GM19351 (cell line): Measurements from ENCODE around the gene DMAP1.
"Not testable (repeated sequence)": the region's sequence is repeated elsewhere in the genome, so short reads cannot be mapped to it uniquely, and the experiment has no call there.

ENCODE experiments used
- ATAC-seq: cut with Tn5 transposase; IDR thresholded peaks from one replicate; pipeline ENCODE4 v1.9.1; 2021; ENCODE audit warnings: mild to moderate bottlenecking, moderate library complexity; ENCODE audit not compliant: unreplicated experiment

DMAP1 gene, protein sequence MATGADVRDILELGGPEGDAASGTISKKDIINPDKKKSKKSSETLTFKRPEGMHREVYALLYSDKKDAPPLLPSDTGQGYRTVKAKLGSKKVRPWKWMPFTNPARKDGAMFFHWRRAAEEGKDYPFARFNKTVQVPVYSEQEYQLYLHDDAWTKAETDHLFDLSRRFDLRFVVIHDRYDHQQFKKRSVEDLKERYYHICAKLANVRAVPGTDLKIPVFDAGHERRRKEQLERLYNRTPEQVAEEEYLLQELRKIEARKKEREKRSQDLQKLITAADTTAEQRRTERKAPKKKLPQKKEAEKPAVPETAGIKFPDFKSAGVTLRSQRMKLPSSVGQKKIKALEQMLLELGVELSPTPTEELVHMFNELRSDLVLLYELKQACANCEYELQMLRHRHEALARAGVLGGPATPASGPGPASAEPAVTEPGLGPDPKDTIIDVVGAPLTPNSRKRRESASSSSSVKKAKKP

DNA sequence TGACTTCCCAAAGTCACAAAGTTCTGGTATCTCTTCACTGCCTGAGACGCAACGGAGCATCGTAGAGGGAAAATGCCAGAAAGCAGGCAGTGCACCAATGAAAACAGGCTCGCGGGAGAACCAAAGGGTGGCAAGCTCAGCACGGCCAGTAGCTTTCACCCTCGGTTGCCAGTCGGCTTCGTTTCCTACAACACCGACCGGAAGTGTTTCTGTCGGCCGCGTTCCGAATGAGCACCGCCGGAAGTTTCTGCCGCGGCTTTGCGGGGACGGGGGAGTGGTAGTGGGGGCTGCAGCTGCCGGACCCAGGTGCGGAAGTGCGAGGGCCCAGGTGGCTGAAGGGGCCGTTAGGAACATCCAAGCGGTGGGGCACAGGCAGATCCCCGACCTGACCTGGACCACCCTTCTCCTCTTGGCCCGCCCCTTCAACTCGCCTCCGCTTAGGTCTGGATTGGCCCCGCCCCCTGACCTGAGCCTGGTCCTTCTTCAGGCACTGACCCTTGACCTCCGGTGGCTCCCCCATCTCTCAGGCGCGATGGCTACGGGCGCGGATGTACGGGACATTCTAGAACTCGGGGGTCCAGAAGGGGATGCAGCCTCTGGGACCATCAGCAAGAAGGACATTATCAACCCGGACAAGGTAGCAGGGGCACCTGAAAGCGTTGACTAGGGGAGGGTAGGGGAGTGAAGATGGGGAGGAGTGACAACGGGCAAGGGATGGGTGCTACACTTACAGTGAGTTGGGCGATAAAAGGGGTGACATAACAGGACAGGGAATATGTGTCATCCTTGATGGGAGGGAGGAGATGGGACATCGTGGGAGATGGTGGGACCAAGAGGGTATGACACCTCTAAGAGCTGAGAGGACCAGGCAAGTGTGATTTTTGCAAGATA, at the start of gene DMAP1:
TSS of gene DMAP1 (plus strand) at position 250 of the 891 bp plus-strand sequence. CDS start at position 533, 283 bp downstream.
- peak; percentile 72 for ATAC-seq

DNA sequence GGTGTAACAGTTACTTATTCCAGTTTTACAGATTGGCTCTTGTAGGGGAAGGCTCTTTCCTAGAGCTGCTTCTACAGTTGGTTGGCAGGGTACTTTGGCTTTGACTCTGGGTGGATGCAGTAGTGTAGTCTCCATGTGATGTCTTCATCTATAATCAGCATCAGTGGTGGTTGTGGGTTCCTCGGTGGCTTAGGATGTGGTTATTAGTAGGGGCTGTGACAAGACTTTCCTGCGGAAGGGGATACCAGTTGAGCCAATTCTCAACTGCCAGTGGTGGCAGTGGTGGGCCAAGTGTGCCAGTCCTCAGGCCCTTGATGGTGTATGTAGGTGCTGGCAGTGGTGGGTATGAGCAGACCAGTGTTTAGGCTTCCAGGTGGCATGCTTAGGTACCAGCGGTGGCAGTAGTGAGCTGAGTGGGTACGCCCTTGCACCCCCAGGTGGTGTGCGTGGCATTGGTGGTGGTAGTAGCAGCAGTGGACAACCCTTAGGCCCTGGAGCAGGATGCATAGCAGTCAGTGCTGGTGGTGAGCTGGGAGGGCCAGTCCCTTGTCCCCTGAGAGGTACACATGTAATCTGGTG, 44.7 kb upstream of the DMAP1 start:
- ATAC-seq = no peak

DNA sequence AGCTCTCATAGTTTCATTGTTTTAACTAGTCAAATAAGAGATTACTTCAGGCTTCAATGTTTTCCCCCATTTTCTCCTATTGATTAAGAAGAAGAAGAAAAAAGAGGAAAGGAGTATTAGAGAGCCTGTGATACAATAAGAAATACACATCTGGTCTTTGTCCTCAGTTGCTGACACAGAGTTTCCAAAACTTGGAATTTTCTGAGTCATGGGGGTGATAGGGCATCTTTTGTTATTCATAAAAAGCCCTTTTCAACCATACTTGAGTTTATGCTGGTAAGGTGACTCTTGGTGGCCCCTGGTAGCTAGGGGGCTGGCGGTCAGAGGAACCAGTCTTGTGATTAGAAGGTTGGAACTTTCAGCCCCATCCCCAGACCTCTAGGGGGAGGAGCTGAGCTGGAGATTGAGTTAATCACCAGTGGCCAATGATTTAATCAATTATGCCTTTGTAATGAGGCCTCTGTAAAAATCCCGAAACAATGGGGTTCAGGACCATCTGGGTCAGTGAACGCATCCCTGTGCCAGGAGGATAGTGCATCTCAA, 42.9 kb upstream of the DMAP1 start:
- ATAC-seq = no peak

DNA sequence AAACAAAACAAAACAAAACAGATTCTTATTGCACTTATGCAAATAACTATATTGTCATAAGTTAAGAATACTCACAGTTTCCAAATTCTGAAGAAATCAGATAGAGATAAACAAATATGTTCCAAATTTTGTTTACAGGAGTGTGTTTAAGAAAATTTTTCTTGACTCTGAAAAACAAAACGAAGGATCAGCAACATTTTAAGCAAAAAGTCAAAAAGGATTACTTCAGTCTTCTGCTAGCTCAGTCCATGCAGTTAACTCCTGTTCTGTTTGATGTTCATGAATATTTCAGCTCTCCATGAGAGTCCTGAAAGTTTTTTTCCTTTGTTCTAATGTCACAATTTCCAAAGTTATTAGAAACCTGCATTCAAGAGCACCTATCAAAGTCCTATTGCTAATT, 38.6 kb upstream of the DMAP1 start:
- no peak for ATAC-seq

DNA sequence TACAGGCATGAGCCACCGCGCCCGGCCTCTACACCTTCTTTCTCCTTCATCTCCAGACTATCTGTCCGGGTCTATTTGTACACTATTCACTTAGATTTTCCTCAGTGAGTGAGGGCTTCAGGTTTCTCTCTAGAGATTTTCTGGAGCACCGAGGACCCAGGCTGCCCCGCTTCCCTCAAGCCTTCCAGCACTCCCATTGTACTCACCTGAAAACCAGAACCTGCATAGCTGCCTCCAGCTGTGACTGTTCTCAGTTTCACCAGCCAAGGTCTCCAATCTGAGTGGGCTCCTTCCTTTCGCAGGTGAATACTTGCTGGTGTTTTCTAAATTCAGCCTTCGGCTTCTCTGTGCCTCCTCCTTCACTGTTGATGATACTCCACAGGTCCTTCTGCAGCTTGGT, 12.9 kb upstream of the DMAP1 start:
- ATAC-seq = no peak

DNA sequence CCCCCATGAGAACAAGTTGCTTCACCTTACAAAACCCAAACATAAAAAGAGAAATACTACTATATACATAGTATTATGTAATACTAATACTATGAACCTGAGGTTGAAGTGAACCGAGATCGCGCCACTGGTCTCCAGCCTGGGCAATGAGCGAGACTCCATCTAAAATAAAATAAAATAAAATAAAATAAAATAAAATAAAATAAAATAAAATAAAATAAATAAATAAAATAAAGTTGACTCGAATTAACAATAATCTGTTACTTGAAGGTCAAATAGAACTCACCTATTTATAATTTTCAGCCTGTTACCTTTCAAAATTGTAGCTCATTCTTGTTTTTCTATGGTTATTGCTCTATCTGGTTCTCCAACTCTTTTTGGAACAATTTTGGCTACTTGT, 6.7 kb upstream of the DMAP1 start:
- ATAC-seq = not testable (repeated sequence)

DNA sequence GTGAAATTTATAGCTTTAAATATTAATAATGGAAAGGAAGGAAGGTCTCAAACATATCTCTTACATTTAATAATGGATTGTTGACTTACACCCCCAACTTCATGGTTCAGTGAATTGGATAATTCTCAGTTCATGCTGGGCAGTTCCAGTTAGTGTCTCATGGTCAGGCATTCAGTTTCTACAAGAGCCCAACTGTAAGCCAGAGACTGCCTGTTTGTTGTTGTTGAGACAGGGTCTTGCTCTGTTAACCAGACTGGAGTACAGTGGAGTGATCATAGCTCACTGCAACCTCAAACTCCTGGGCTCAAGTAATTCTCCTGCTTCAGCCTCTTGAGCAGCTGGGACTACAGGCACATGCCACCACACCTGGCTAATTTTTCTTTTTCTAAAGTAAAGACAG, 5.0 kb upstream of the DMAP1 start:
- no peak for ATAC-seq

DNA sequence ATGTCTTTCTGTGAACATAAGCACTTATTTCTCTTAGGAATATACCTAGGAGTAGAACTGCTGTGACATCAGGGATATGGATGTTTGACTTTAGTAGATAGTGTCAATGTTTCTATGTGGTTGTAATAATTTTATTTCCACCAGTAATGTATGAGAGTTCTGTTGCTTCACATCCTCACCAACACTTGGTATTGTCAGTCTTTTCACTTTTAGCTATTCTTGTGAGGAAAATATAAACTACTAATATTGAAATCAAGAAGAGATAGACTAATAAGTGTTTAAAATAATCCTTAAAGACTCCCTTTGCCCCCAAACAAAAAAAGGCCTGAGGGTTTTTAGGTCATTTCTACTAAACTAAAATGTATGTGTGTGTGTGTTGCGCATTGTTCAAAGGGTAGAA, 2.7 kb upstream of the DMAP1 start:
- ATAC-seq = no peak

DNA sequence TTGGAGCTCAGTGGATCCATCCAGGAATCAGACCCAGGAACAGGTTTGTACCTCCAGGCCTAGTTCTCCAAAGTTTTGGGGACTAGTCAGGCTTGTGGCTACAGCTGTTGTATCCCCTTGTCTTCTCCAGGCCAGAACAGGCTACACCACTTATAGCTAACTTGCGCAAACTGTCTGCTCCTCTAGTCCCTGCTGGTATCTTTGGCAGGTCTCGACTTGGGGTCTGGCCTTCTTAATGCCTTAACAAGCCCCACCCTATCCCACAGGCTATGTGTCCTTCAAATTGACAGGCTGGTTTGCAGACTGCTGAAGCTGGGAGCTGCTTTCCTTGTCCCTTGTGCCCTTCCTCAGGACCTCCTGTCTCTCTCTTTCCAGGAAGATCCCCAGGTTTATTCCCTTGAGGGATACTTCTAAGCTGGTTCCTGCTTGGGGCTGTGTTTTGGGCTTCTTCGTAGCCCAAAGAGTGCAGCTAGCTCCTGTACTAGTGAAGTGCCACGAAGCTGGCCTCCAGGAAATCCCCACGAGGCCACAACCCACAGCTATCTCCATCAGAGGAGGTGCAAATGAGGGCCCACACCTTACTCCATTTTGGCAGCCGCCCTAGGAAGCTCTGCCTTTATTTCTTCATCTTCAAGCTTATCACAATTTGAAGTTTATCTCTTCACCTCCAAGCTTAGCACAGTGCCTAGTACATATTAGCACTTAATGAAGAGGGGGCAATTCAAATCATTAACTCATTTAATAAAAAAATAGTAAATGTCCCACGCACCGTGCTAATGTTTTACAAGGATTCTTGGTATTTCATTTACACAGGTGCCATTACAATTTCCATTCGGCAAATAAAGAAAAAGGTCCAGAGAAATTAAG, 683 bp upstream of the DMAP1 start:
- no peak for ATAC-seq

DNA sequence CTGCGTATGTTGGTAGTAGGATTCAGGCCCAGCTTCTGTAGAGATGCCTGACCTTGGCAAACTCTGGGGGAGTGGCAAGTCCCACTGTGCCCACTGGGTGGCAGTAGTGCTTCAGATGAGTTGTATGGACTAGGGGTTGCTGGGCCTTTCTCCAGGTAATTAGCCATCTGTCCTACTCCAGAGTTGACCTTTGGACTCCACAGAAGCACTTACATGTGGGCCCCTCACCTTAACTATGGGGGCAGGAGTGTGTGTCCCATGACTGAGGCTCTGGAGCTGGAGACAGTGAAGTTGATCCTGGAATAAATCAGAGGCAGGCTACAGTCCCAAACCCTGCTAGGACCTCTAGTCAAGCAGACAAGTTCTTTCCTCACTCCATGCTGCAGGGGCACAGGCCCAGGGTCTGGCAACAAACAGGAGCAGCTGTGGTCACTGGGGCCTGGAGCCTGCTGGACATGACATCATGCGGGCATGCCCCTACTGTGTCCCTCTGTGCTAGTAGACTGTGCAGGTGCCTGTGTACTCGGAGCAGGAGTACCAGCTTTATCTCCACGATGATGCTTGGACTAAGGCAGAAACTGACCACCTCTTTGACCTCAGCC, 4.6 kb downstream of the DMAP1 start:
- ATAC-seq = no peak

DNA sequence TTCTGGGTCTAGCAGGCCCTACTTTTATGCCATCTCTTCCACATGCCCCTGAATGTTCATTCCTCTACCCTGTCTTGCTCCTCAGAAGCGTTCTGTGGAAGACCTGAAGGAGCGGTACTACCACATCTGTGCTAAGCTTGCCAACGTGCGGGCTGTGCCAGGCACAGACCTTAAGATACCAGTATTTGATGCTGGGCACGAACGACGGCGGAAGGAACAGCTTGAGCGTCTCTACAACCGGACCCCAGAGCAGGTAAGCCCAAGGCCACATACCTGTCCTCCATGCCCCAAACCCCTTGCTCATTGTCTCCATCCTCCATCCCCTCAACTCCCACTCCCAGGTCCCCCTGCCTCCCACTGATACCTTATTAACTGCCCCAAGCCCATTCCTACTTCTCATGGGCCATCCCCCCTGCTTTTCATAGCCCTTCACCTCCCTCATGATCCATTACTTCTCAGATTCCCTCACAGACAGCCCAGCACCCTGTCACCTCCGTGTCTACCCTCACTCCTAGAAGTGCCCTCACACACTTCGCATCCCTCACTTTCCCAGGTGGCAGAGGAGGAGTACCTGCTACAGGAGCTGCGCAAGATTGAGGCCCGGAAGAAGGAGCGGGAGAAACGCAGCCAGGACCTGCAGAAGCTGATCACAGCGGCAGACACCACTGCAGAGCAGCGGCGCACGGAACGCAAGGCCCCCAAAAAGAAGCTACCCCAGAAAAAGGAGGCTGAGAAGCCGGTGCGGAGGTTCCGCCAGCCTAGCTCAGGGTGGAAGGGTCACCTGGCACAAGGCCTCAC, 5.4 kb downstream of the DMAP1 start:
- no peak for ATAC-seq

DNA sequence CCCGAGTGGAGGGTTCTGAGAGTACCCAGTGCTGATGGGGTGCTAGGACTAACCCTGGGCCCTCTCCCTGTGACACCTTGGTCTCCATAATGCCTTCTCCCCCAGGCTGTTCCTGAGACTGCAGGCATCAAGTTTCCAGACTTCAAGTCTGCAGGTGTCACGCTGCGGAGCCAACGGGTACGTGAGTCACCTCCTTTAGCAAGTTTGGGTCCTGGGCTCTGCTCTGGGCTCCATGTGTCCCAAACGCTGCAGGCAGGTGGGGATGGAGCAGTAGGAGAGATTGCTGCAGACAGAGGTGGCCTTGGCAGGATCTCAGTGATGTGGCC, 6.0 kb downstream of the DMAP1 start:
- no peak for ATAC-seq

DNA sequence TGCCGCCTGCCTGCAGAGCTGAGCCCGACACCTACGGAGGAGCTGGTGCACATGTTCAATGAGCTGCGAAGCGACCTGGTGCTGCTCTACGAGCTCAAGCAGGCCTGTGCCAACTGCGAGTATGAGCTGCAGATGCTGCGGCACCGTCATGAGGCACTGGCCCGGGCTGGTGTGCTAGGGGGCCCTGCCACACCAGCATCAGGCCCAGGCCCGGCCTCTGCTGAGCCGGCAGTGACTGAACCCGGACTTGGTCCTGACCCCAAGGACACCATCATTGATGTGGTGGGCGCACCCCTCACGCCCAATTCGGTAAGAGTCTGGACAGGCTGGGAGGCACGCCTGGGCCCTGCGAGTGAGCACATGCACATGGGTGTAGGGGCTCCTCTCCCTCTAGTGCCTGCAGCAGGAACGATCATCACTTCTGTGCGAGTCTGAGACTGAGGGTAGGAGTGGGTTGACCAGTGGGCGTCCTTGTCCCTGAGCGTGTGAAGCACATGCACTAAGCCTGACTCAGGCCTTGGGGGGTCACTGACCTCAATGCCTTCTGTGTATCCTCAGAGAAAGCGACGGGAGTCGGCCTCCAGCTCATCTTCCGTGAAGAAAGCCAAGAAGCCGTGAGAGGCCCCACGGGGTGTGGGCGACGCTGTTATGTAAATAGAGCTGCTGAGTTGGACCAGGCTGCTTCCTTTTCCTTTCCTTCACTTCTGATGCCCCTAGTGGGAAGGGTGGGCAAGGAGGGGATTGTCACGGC, 6.9 kb downstream of the DMAP1 start:
- ATAC-seq = no peak

DNA sequence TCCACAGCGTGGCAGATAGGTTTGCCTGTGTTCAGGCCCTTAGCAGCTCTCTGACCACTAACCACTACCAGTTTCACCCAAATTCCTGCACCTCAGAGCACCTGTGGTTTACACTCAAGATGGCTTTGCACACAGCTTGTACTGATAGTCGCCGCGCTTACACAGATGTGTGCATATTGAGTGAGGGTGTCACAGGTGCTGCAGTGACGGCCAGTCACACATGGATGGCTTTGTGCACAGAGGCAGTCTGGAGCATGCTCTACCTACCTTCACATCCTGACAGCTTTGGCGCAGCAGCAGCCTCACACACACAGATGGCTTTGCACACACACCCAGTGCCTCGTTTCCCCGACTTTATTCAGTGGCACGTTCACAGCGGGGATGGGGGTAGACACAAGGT, 7.5 kb downstream of the DMAP1 start:
- ATAC-seq = peak; percentile 56

DNA sequence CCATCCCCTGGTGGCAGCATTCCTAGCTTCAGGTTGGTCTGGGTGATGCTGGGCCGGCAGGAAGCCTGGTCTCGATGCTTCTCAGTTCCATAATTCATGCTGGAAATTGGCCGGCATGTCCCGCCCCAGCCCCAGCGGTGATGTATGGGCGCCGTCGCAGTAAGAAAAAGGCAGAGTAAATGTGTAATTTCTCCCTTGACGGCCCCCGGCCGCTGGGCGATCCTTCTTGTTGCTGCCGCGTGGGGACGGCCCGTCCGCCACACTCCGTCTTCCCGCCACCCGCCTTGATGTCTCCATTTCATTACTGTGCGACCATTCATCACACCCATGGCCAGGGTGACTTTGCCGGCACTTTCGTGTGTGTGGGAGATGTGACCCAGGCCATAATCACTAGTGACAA, 8.5 kb downstream of the DMAP1 start:
- ATAC-seq = no peak

DNA sequence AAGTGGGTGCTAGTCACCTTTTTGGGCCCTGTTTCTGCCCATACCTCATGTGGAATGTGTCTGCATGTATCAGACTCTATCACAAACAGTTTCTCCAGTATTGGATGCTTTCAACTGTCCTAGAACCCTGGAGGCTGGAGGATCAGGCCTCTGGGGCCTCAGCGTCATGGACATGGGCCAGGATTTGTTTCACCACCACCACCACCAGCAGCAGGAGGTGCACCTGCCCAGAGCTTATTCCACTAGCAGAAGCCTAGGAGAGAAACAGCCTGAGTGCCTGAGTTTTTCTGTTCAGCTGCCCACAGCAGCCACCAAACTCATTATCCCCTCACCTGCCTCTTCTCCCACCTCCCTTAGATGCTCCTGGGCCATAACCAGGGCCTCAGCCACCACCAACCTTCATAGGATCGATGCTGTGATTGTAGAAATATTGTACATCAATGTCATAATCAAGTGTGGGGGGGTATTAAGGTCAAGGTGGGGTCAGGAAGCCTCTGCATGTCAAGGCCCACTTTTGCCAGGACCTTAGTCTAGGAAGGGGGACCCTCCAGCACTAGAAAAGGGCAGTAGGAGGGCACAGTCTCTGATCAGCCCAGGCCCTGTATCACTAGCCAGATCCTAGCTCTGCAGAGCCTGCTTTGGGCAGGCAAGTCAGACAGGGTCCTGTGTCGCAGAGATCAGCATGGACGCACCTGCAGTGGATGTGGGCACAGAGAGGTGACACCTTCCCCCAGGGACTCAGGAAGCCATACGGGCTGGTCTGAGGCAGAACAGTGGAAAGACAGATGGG, 9.3 kb downstream of the DMAP1 start:
- no peak for ATAC-seq

DNA sequence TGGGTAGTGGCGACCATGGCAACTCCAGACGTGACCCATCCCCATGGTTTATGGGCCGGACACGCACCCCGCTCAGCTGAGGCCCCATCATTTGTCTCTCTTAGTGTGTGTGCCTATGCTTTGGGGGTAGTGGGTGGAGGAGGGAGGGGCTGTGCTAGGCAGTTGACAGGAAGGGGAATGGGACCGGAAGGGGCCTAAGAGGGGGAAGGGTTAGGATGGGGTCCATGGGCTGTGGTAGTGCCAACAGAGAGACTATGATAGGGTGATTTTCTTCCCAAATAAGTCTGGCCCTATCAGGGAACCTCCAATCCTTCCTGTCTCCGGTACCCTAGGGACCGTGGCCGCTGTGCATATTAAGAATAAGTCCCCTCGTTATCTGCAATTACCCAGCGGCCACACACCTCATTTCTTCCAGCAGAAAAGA, 9.9 kb downstream of the DMAP1 start:
- ATAC-seq = no peak

DNA sequence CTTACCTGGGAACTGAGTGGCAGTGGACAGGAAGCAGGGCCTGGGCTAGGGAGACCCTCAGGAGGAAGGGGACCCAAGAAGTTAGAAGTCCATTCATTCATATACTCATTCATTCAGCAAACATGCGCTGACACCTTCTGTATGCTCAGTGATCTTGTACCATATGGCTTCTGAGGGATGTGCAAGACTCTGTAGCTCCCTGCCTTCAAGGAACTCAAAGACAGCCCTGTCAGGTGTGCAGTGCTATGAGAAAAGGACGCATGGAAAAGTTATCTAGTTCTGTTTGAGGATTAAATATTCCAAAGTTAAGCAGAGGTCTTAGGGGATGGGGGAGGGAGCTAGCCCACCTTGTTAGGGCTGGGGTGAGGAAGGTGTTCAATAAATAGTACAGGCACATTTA, 12.5 kb downstream of the DMAP1 start:
- ATAC-seq = no peak
